22Rv1 (cell line): ENCODE measurements around the gene BTF3.

Source experiments
- ZFX ChIP-seq: fragments of 450-650 bp; IDR thresholded peaks from 2 replicates; pipeline ENCODE4 v1.6.1; 2017; ENCODE audit warnings: antibody characterized with exemption, borderline replicate concordance
- TF ChIP-seq, protein P1 (sequence below): fragments of 450-650 bp; IDR thresholded peaks from 2 replicates; pipeline ENCODE4 v1.5.1; 2017; ENCODE audit warnings: mild to moderate bottlenecking

DNA sequence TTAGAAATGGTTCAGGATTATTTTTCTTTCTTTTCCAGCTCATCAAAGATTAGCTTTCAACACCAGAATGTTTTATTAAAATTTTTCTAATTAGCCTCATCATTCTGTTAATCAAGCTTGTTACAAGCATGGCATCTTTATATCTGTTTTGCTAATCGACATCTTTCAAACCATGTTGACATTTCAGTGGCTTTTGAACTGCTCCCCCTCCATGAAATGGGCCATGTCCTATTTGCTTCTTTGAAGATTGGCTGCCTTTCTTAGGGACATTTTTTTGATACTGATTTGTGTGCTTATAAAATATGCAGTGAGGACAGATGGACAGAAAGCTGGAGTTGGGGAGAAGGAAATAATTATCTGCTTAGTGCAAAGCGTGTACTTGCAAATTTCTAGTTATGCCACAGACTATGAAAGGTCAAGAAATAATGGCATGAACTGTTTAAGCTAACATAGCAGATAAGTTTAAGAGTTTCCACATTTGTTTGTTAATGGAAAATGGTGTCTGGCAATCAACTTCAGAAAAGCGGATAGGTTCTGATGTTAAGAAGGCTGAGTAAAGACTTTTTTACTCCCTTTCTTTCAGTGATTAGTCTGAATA is 27.5 kb downstream of the BTF3 start:
- TF ChIP-seq, protein P1, sequence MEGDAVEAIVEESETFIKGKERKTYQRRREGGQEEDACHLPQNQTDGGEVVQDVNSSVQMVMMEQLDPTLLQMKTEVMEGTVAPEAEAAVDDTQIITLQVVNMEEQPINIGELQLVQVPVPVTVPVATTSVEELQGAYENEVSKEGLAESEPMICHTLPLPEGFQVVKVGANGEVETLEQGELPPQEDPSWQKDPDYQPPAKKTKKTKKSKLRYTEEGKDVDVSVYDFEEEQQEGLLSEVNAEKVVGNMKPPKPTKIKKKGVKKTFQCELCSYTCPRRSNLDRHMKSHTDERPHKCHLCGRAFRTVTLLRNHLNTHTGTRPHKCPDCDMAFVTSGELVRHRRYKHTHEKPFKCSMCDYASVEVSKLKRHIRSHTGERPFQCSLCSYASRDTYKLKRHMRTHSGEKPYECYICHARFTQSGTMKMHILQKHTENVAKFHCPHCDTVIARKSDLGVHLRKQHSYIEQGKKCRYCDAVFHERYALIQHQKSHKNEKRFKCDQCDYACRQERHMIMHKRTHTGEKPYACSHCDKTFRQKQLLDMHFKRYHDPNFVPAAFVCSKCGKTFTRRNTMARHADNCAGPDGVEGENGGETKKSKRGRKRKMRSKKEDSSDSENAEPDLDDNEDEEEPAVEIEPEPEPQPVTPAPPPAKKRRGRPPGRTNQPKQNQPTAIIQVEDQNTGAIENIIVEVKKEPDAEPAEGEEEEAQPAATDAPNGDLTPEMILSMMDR = no peak
- TF ChIP-seq ZFX = no peak
